WTC11 (cell line): Measurements from ENCODE around the gene VSNL1. TPM values are rescaled to one million over a fixed set of nuclear protein-coding genes. Genes with fewer than 3 reads are reported as not detected.

Experiments used
- ATAC-seq: fragments of 200-7000 bp; cut with Tn5 transposase; 2 replicates; pipeline ENCODE4 v1.10.0; 2021; ENCODE audit warnings: mild to moderate bottlenecking, moderate library complexity
- CTCF ChIA-PET: fragments of 300-600 bp; sonication (Branson Sonifier 250); formaldehyde crosslinking; loops from one replicate; lab custom pipeline; 2021; ENCODE audit warnings: antibody characterized with exemption; lab: Charles Lee
- POLR2A ChIA-PET: fragments of 350-600 bp; sonication (Branson Sonifier 250); formaldehyde crosslinking; loops from one replicate; lab custom pipeline; 2021; ENCODE audit warnings: antibody characterized with exemption; lab: Charles Lee
- DNase-seq: peaks from one replicate; pipeline ENCODE4 v3.0.0; 2021; ENCODE audit warnings: low spot score
- H3K27ac Mint-ChIP-seq: 2 replicates; pipeline ENCODE4 v1.8.0; 2021; ENCODE audit warnings: mixed read lengths
- H3K27me3 Mint-ChIP-seq: 2 replicates; pipeline ENCODE4 v1.8.0; 2021; ENCODE audit warnings: low read depth, mild to moderate bottlenecking, moderate library complexity, mixed read lengths
- H3K36me3 Mint-ChIP-seq: 2 replicates; pipeline ENCODE4 v1.8.0; 2021; ENCODE audit warnings: mixed read lengths
- H3K4me1 Mint-ChIP-seq: 2 replicates; pipeline ENCODE4 v1.8.0; 2022; ENCODE audit warnings: mixed read lengths
- H3K4me3 Mint-ChIP-seq: 2 replicates; pipeline ENCODE4 v1.8.0; 2021; ENCODE audit warnings: mild to moderate bottlenecking, moderate library complexity, mixed read lengths
- H3K9me3 Mint-ChIP-seq: 2 replicates; pipeline ENCODE4 v1.8.0; 2021; ENCODE audit warnings: mixed read lengths
- GRHL2 ChIP-seq: fragments of 250-450 bp; sonication (Bioruptor Pico); IDR thresholded peaks from 2 replicates; pipeline ENCODE4 v1.8.0; 2022; ENCODE audit warnings: mild to moderate bottlenecking, moderate library complexity; ENCODE audit not compliant: insufficient replicate concordance, severe bottlenecking
- IRF2 ChIP-seq: sonication (generic); formaldehyde crosslinking; IDR thresholded peaks from 2 replicates; pipeline ENCODE4 v1.8.0; 2022; ENCODE audit warnings: low read depth, missing genetic modification reagents, borderline replicate concordance
- JUN ChIP-seq: sonication (generic); formaldehyde crosslinking; IDR thresholded peaks from 2 replicates; pipeline ENCODE4 v1.8.0; 2023; ENCODE audit warnings: mild to moderate bottlenecking, missing genetic modification reagents
- NFE2L1 ChIP-seq: sonication (generic); formaldehyde crosslinking; IDR thresholded peaks from 2 replicates; pipeline ENCODE4 v1.8.1; 2023; ENCODE audit warnings: missing genetic modification reagents
- NFYB ChIP-seq: sonication (generic); formaldehyde crosslinking; conservative IDR thresholded peaks from 2 replicates; pipeline ENCODE4 v1.8.0; 2022; ENCODE audit warnings: low read depth, missing genetic modification reagents
- NR1H2 ChIP-seq: sonication (generic); formaldehyde crosslinking; IDR thresholded peaks from 2 replicates; pipeline ENCODE4 v1.9.0; 2021; ENCODE audit warnings: mild to moderate bottlenecking, moderate library complexity, missing genetic modification reagents
- SMAD3 ChIP-seq: sonication (generic); formaldehyde crosslinking; IDR thresholded peaks from 2 replicates; pipeline ENCODE4 v1.8.0; 2022; ENCODE audit warnings: missing genetic modification reagents, mild to moderate bottlenecking, borderline replicate concordance
- ZNF396 ChIP-seq: fragments of 250-450 bp; sonication (Bioruptor Pico); IDR thresholded peaks from 2 replicates; pipeline ENCODE4 v1.8.0; 2021; ENCODE audit warnings: mild to moderate bottlenecking, moderate library complexity, borderline replicate concordance
- ZNF416 ChIP-seq: fragments of 250-450 bp; sonication (Bioruptor Pico); IDR thresholded peaks from 2 replicates; pipeline ENCODE4 v1.9.0; 2021; ENCODE audit warnings: mild to moderate bottlenecking, inconsistent platforms
- total RNA-seq: library from RNA; stranded (reverse); gene quantifications from 3 replicates; pipeline ENCODE4 v1.2.3, GENCODE V29; 2021
- TF ChIP-seq, protein P1 (sequence below): fragments of 250-450 bp; sonication (Bioruptor Pico); IDR thresholded peaks from 2 replicates; pipeline ENCODE4 v1.9.0; 2021; ENCODE audit warnings: moderate library complexity, mild to moderate bottlenecking, inconsistent platforms, borderline replicate concordance
- TF ChIP-seq, protein P2 (sequence below): sonication (generic); formaldehyde crosslinking; IDR thresholded peaks from 2 replicates; pipeline ENCODE4 v1.8.0; 2022; ENCODE audit warnings: mild to moderate bottlenecking, missing genetic modification reagents
- TF ChIP-seq, protein P3 (sequence below): fragments of 250-450 bp; sonication (Bioruptor Pico); IDR thresholded peaks from 2 replicates; pipeline ENCODE4 v2.1.2; 2022; ENCODE audit warnings: mild to moderate bottlenecking, moderate library complexity
- TF ChIP-seq, protein P4 (sequence below): sonication (generic); formaldehyde crosslinking; IDR thresholded peaks from 2 replicates; pipeline ENCODE4 v1.8.0; 2023; ENCODE audit warnings: mild to moderate bottlenecking, missing genetic modification reagents
- TF ChIP-seq, protein P5 (sequence below): sonication (generic); formaldehyde crosslinking; IDR thresholded peaks from 2 replicates; pipeline ENCODE4 v1.8.1; 2023; ENCODE audit warnings: mild to moderate bottlenecking, missing genetic modification reagents

VSNL1 gene
- total RNA-seq, 1 experiment from 2014 or later = 78.4 TPM

DNA sequence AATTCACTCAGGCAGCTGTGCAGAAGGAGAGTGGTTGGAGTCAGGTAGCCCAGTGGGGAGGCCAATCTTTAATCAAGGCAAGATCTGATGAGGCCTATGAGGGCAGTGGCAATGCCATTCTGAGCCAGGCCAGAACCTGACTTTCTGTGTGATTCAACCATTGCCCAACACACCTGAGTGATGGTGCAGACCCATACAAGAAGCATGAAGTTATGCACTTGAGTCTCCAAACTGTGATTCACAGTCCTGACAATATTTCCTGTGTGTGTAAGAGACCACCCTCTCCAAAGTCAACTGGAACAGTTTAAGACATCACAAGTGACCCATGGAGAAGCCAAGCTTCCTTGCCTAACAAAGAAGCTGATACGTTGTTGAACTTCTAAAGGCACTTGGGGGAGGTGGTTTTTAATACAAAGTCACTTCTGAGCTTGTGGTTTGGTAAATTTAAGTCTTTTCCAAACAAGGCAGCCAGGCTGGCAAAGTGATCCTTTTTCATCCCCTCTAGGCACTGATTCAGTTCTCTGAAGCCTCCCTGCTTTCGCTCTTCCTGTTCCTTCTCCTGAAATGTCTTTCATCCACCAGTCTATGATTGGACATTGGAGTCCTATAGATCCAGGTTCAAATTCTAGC lies 49.0 kb downstream of the VSNL1 start:
- Mint-ChIP-seq H3K9me3 (no peaks in the 10 kb centered on the region), H3K4me3 (no peak overlapping the region), H3K4me1 (peaks cover 73% of the 10 kb centered on the region), H3K27ac (peak overlapping the region; percentile 75), H3K27me3 (no peaks in the 10 kb centered on the region), H3K36me3 (peaks cover 20% of the 10 kb centered on the region)
- no peak for ATAC-seq
- DNase-seq = no peak
- CTCF ChIA-PET = interaction anchor here (0.6 to 1.5 kb wide), 3 partner anchors 55 to 118 kb away, joined by 3 to 4 read pairs (median 3); no protein-coding TSS in a partner anchor
- POLR2A ChIA-PET = no interaction called here
- TF ChIP-seq IRF2 (CRISPR knock-in tag) = no peak
- TF ChIP-seq, protein P1, sequence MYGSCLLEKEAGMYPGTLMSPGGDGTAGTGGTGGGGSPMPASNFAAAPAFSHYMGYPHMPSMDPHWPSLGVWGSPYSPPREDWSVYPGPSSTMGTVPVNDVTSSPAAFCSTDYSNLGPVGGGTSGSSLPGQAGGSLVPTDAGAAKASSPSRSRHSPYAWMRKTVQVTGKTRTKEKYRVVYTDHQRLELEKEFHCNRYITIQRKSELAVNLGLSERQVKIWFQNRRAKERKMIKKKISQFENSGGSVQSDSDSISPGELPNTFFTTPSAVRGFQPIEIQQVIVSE = no peak
- TF ChIP-seq, protein P2, sequence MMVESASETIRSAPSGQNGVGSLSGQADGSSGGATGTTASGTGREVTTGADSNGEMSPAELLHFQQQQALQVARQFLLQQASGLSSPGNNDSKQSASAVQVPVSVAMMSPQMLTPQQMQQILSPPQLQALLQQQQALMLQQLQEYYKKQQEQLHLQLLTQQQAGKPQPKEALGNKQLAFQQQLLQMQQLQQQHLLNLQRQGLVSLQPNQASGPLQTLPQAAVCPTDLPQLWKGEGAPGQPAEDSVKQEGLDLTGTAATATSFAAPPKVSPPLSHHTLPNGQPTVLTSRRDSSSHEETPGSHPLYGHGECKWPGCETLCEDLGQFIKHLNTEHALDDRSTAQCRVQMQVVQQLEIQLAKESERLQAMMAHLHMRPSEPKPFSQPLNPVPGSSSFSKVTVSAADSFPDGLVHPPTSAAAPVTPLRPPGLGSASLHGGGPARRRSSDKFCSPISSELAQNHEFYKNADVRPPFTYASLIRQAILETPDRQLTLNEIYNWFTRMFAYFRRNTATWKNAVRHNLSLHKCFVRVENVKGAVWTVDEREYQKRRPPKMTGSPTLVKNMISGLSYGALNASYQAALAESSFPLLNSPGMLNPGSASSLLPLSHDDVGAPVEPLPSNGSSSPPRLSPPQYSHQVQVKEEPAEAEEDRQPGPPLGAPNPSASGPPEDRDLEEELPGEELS (CRISPR knock-in tag) = no peak
- no peak for TF ChIP-seq NR1H2 (CRISPR knock-in tag)
- TF ChIP-seq, protein P3, sequence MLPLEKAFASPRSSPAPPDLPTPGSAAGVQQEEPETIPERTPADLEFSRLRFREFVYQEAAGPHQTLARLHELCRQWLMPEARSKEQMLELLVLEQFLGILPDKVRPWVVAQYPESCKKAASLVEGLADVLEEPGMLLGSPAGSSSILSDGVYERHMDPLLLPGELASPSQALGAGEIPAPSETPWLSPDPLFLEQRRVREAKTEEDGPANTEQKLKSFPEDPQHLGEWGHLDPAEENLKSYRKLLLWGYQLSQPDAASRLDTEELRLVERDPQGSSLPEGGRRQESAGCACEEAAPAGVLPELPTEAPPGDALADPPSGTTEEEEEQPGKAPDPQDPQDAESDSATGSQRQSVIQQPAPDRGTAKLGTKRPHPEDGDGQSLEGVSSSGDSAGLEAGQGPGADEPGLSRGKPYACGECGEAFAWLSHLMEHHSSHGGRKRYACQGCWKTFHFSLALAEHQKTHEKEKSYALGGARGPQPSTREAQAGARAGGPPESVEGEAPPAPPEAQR (CRISPR knock-in tag) = no peak
- TF ChIP-seq JUN (CRISPR knock-in tag) = no peak
- TF ChIP-seq SMAD3 (CRISPR knock-in tag) = no peak
- TF ChIP-seq ZNF416 (CRISPR knock-in tag) = no peak
- TF ChIP-seq NFE2L1 (CRISPR knock-in tag) = no peak
- TF ChIP-seq, protein P4, sequence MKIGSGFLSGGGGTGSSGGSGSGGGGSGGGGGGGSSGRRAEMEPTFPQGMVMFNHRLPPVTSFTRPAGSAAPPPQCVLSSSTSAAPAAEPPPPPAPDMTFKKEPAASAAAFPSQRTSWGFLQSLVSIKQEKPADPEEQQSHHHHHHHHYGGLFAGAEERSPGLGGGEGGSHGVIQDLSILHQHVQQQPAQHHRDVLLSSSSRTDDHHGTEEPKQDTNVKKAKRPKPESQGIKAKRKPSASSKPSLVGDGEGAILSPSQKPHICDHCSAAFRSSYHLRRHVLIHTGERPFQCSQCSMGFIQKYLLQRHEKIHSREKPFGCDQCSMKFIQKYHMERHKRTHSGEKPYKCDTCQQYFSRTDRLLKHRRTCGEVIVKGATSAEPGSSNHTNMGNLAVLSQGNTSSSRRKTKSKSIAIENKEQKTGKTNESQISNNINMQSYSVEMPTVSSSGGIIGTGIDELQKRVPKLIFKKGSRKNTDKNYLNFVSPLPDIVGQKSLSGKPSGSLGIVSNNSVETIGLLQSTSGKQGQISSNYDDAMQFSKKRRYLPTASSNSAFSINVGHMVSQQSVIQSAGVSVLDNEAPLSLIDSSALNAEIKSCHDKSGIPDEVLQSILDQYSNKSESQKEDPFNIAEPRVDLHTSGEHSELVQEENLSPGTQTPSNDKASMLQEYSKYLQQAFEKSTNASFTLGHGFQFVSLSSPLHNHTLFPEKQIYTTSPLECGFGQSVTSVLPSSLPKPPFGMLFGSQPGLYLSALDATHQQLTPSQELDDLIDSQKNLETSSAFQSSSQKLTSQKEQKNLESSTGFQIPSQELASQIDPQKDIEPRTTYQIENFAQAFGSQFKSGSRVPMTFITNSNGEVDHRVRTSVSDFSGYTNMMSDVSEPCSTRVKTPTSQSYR (CRISPR knock-in tag) = no peak
- TF ChIP-seq, protein P5, sequence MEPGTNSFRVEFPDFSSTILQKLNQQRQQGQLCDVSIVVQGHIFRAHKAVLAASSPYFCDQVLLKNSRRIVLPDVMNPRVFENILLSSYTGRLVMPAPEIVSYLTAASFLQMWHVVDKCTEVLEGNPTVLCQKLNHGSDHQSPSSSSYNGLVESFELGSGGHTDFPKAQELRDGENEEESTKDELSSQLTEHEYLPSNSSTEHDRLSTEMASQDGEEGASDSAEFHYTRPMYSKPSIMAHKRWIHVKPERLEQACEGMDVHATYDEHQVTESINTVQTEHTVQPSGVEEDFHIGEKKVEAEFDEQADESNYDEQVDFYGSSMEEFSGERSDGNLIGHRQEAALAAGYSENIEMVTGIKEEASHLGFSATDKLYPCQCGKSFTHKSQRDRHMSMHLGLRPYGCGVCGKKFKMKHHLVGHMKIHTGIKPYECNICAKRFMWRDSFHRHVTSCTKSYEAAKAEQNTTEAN (CRISPR knock-in tag) = no peak
- TF ChIP-seq ZNF396 (CRISPR knock-in tag) = no peak

DNA sequence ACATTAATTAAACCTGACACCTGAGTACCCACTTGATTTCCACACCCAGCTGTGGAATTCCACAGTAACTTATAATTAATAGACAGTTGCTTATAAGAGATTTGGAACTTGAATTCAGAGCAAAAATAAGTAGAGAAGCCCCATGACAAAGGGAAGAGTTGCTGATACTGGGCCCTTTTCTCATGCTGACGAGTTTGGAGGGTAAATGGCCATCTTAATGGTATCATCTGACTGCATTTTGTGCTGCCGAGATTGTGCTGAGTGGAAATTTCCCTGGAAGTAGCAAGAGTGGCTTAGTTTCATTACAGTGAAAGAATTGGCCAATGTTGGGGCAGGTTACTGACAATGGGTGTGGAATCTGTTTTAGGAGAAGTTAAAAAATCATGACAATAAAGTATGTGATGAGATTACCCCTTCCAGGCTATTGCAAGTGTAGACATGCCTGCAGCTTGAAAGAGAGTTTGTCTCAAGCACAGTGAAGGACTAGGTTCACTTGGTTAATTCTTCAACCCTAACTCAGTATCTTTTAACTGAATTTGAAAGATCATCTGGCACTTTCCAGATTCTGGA lies 49.9 kb downstream of the VSNL1 start:
- DNase-seq (no peak), ATAC-seq (peak; percentile 59)
- CTCF ChIA-PET = interaction anchor here (1.3 to 1.5 kb wide), 2 partner anchors 55 to 81 kb away, joined by 3 to 4 read pairs; no protein-coding TSS in a partner anchor
- no peaks in the 10 kb centered on the region for H3K9me3 Mint-ChIP-seq
- H3K27me3 Mint-ChIP-seq = no peaks in the 10 kb centered on the region
- no peak for TF ChIP-seq GRHL2 (CRISPR knock-in tag)
- TF ChIP-seq NFYB (CRISPR knock-in tag) = no peak
- peak overlapping the region; percentile 89 for H3K27ac Mint-ChIP-seq
- H3K4me3 Mint-ChIP-seq = peak overlapping the region; percentile 25; the same call in 1 of the 2 replicates
- POLR2A ChIA-PET = no interaction called here
- H3K4me1 Mint-ChIP-seq = peaks cover 66% of the 10 kb centered on the region
- H3K36me3 Mint-ChIP-seq = peaks cover 29% of the 10 kb centered on the region
